Measurements from ENCODE around the gene PDCD6IP. TPM values are rescaled to one million over a fixed set of nuclear protein-coding genes. Genes with fewer than 3 reads are reported as not detected.

PDCD6IP gene
- total RNA-seq, 2 donors from 2014 or later: 166 to 185 TPM

- no peak for ATAC-seq (replicated peaks in 1 of 2)
Observed at GRCh38 chr3:33892655-33893054, 94.2 kb downstream of the PDCD6IP start.

DNA sequence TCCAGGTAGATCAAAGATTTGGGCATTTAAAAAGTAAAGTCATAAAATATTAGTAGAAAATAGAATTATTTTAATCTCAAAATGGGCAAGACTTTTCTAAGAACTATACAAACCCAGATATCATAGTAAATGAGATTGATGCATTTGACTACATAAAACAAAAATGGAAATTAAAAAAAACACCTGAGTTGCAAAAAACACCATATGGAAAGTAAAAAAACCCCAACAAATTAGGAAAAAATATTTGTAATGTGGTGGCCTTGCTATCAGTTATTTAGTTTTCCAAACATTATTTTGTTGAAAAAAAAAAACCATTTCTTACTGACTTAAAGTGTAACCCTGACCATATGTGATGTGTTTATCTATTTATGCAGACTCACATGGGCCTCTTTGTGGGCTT is 97.2 kb downstream of the PDCD6IP start:
- Mint-ChIP-seq H3K4me1 (ENCODE audit: low read depth) (no peaks in the 10 kb centered on the region), H3K27ac (no peak overlapping the region), H3K4me3 (no peak overlapping the region), H3K9me3 (no peaks in the 10 kb centered on the region), H3K36me3 (ENCODE audit: insufficient read depth in 2 of 2) (no peaks in the 10 kb centered on the region), H3K27me3 (ENCODE audit: low read depth) (no peaks in the 10 kb centered on the region)
- DNase-seq (no peak), ATAC-seq (replicated peaks in 1 of 2) (no peak)

More at GRCh38 chr3:33892655-33893054, 94.2 kb downstream of the PDCD6IP start:
- no peak overlapping the region for H3K27ac Mint-ChIP-seq
- H3K36me3 Mint-ChIP-seq (ENCODE audit: insufficient read depth in 2 of 2): no peaks in the 10 kb centered on the region
- no peak overlapping the region for H3K4me3 Mint-ChIP-seq
- H3K27me3 Mint-ChIP-seq (ENCODE audit: low read depth): no peaks in the 10 kb centered on the region
- no peaks in the 10 kb centered on the region for H3K9me3 Mint-ChIP-seq
- no peak for DNase-seq
- H3K4me1 Mint-ChIP-seq (ENCODE audit: low read depth): no peaks in the 10 kb centered on the region

DNA sequence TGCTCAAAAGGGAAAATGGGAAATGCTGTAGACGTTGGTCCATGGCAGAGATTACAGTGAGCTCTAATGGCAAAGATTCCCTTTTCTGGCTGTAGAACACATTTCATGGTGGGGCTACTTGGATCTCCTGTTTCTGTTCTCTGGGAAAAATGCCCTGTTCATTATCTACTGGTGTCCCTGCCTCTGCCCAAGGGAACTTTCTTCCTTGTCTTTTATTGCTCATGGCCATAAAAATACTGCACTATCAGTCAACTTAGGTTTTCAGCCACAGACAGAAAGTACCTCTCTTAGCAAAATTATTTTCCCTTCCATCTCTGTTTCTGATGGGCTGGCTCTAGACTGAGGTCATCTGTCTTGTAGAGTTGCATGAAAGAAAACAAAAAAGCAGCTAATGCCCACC is 98.9 kb downstream of the PDCD6IP start:
- DNase-seq: no peak
- ATAC-seq (replicated peaks in 1 of 2): no peak
- Mint-ChIP-seq H3K27me3 (ENCODE audit: low read depth) (no peaks in the 10 kb centered on the region), H3K36me3 (ENCODE audit: insufficient read depth in 2 of 2) (no peaks in the 10 kb centered on the region), H3K27ac (no peak overlapping the region), H3K4me3 (no peak overlapping the region), H3K9me3 (no peaks in the 10 kb centered on the region), H3K4me1 (ENCODE audit: low read depth) (no peaks in the 10 kb centered on the region)

DNA sequence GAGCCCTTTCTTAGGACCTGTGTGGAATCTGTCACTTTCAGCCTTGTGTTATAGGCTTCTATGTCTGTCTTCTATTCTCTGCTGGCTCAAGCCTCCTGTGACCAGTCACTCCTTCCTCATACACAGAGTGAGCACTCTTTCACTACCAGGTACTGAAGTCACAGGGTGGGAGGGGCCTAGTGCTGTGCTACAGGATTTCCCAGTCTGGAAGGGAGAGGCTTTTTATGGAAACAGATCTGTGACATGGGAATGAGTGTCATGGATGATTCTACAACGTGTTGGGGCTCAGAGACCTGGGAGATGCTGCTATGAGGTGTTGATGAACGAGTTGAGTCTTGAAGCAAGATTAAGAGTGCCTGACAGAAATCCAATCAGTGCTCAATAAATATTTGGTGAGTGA is 100.5 kb downstream of the PDCD6IP start:
- DNase-seq (no peak), ATAC-seq (replicated peaks in 1 of 2) (no peak)
- Mint-ChIP-seq H3K9me3 (no peaks in the 10 kb centered on the region), H3K4me3 (no peak overlapping the region), H3K4me1 (ENCODE audit: low read depth) (no peaks in the 10 kb centered on the region), H3K27me3 (ENCODE audit: low read depth) (no peaks in the 10 kb centered on the region), H3K36me3 (ENCODE audit: insufficient read depth in 2 of 2) (no peaks in the 10 kb centered on the region), H3K27ac (no peak overlapping the region)

DNA sequence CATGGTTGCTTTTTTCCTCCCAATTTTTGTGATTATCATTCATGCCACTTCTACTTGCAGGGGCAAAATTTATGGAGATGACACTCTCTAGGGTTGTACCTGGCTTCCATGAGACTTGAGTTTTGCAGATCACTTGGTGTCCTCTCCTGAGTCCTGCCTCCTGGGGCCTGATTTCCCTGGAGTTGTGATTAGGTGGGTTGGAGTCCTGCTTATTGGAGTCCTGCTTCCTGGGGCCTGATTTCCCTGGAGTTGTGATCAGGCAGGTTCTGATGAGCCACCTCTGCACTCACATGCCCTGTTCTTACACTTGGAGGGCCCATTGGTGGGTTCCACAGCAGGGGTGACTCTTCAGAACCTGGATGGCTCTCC is 102.0 kb downstream of the PDCD6IP start:
- Mint-ChIP-seq H3K27ac (no peak overlapping the region), H3K36me3 (ENCODE audit: insufficient read depth in 2 of 2) (no peaks in the 10 kb centered on the region), H3K4me3 (no peak overlapping the region), H3K9me3 (no peaks in the 10 kb centered on the region), H3K27me3 (ENCODE audit: low read depth) (no peaks in the 10 kb centered on the region), H3K4me1 (ENCODE audit: low read depth) (no peaks in the 10 kb centered on the region)
- no peak for ATAC-seq (replicated peaks in 1 of 2)
- DNase-seq: no peak

- no peaks in the 10 kb centered on the region for H3K27me3 Mint-ChIP-seq (ENCODE audit: low read depth)
- H3K4me1 Mint-ChIP-seq (ENCODE audit: low read depth): no peaks in the 10 kb centered on the region
- no peak overlapping the region for H3K4me3 Mint-ChIP-seq
- DNase-seq (no peak), ATAC-seq (replicated peaks in 1 of 2) (no peak)
- H3K36me3 Mint-ChIP-seq (ENCODE audit: insufficient read depth in 2 of 2): no peaks in the 10 kb centered on the region
- no peaks in the 10 kb centered on the region for H3K9me3 Mint-ChIP-seq
- no peak overlapping the region for H3K27ac Mint-ChIP-seq
Observed at GRCh38 chr3:33900809-33901505, 102.5 kb downstream of the PDCD6IP start.

DNA sequence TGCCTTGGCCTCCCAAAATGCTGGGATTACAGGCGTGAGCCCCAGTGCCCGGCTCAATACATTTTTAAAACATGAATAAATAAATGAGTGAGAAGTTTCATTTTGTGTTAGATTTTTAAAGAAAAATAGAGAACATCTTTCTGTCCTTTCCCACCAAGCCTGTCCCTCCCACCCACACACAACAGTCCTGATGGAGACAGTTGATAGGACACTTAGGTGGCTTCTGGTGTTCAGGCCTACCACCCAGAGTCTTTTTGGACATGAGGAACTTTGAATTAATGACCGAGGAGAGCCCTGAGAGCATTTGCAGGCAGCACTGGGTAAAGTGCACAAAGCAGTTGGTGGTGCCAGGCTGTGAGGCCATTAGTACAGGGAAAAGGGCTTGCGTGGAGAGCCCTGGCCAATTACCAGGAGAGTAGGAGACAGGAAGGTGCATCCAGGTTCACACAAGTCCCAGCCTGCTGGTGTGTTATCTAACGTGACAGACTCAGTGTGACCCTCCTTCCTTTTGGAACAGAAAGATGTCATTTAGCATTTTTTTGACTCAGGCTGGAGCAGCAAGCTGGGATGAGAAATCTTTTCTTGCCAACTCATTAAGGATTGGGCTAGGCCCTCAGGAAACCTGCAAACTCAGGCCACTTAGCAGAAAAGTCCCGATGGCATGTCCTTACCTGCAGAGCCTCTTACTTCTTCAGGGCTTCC is 103.6 kb downstream of the PDCD6IP start:
- Mint-ChIP-seq H3K4me1 (ENCODE audit: low read depth) (no peaks in the 10 kb centered on the region), H3K27me3 (ENCODE audit: low read depth) (no peaks in the 10 kb centered on the region), H3K4me3 (no peak overlapping the region), H3K36me3 (ENCODE audit: insufficient read depth in 2 of 2) (no peaks in the 10 kb centered on the region), H3K27ac (no peak overlapping the region), H3K9me3 (no peaks in the 10 kb centered on the region)
- no peak for DNase-seq
- ATAC-seq (replicated peaks in 1 of 2): no peak

GRCh38 chr3:33904730-33905129 is 106.3 kb downstream of the PDCD6IP start:
- Mint-ChIP-seq H3K9me3 (no peaks in the 10 kb centered on the region), H3K27ac (no peak overlapping the region), H3K4me1 (ENCODE audit: low read depth) (no peaks in the 10 kb centered on the region), H3K36me3 (ENCODE audit: insufficient read depth in 2 of 2) (no peaks in the 10 kb centered on the region), H3K27me3 (ENCODE audit: low read depth) (no peaks in the 10 kb centered on the region), H3K4me3 (no peak overlapping the region)
- no peak for DNase-seq
- no peak for ATAC-seq (replicated peaks in 1 of 2)

- no peak overlapping the region for H3K27ac Mint-ChIP-seq
- no peak overlapping the region for H3K4me3 Mint-ChIP-seq
- no peaks in the 10 kb centered on the region for H3K4me1 Mint-ChIP-seq (ENCODE audit: low read depth)
- no peaks in the 10 kb centered on the region for H3K36me3 Mint-ChIP-seq (ENCODE audit: insufficient read depth in 2 of 2)
- DNase-seq (no peak), ATAC-seq (replicated peaks in 1 of 2) (no peak)
- no peaks in the 10 kb centered on the region for H3K27me3 Mint-ChIP-seq (ENCODE audit: low read depth)
- no peaks in the 10 kb centered on the region for H3K9me3 Mint-ChIP-seq
Observed at GRCh38 chr3:33908250-33908851, 109.9 kb downstream of the PDCD6IP start.

DNA sequence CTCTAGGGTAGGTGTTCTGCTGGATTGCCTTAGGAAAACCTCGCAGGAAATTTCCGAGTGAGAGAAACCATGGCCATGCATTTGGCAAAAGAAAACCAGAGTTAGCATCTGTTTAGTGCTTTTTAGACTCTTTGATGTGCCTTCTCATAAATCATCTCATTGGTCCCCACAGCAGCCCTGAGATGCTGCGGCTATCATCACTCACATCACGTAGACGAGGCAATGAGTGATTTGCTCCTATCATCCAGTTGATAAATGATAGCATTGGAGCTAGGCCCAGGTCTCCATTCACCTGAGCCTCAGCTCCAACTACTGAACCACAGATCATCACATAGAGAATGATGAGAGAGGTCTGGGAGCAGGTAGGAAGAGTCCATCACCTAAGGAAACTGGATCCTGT is 111.1 kb downstream of the PDCD6IP start:
- no peaks in the 10 kb centered on the region for H3K27me3 Mint-ChIP-seq (ENCODE audit: low read depth)
- no peak for DNase-seq
- no peaks in the 10 kb centered on the region for H3K9me3 Mint-ChIP-seq
- no peaks in the 10 kb centered on the region for H3K4me1 Mint-ChIP-seq (ENCODE audit: low read depth)
- H3K36me3 Mint-ChIP-seq (ENCODE audit: insufficient read depth in 2 of 2): no peaks in the 10 kb centered on the region
- no peak for ATAC-seq (replicated peaks in 1 of 2)
- H3K4me3 Mint-ChIP-seq: no peak overlapping the region
- no peak overlapping the region for H3K27ac Mint-ChIP-seq

DNA sequence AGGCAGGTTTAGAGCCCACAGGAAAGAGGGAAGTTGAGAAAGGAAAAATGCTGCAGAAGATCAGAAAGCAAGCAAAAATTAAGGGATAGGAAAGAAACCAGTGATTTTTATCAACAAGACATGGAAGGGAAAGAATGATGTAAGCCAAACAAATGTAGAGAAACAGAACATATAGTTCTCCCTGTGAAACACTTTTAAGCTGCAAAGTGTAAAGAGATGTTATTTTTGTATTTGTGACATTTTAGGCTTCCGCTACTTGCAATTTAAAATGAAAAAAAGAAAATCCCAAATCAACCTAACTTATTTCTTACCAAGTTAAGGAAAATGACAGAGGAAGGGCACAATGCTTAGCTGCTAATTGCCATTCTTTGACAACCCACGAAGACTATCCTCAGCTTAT is 111.6 kb downstream of the PDCD6IP start:
- DNase-seq (no peak), ATAC-seq (replicated peaks in 1 of 2) (no peak)
- no peaks in the 10 kb centered on the region for H3K36me3 Mint-ChIP-seq (ENCODE audit: insufficient read depth in 2 of 2)
- no peak overlapping the region for H3K27ac Mint-ChIP-seq
- H3K9me3 Mint-ChIP-seq: no peaks in the 10 kb centered on the region
- H3K4me3 Mint-ChIP-seq: no peak overlapping the region
- no peaks in the 10 kb centered on the region for H3K27me3 Mint-ChIP-seq (ENCODE audit: low read depth)
- H3K4me1 Mint-ChIP-seq (ENCODE audit: low read depth): no peaks in the 10 kb centered on the region

GRCh38 chr3:33911525-33912322 is 113.3 kb downstream of the PDCD6IP start:
- no peak overlapping the region for H3K4me3 Mint-ChIP-seq
- DNase-seq (no peak), ATAC-seq (replicated peaks in 1 of 2) (no peak)
- no peaks in the 10 kb centered on the region for H3K9me3 Mint-ChIP-seq
- no peaks in the 10 kb centered on the region for H3K4me1 Mint-ChIP-seq (ENCODE audit: low read depth)
- no peaks in the 10 kb centered on the region for H3K27me3 Mint-ChIP-seq (ENCODE audit: low read depth)
- no peak overlapping the region for H3K27ac Mint-ChIP-seq
- no peaks in the 10 kb centered on the region for H3K36me3 Mint-ChIP-seq (ENCODE audit: insufficient read depth in 2 of 2)

DNA sequence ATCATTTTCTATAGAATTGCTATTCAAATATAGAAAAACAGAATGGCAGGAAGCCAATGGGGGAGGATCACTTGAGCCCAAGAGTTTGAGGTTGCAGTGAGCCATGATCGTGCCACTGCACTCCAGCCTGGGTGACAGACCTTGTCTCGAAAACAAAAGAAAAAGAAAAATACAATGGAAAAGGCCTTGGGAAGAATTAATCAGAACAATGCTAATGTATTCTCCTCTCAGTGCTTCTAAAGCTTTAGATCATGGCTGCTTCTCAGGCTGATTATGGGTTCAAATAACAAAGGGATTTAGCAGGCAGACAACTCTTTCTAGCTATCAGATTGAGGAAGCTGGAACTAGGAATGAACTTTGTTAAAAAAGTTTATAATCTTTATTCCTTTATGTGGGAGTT is 115.8 kb downstream of the PDCD6IP start:
- no peak overlapping the region for H3K27ac Mint-ChIP-seq
- no peak for ATAC-seq (replicated peaks in 1 of 2)
- H3K36me3 Mint-ChIP-seq (ENCODE audit: insufficient read depth in 2 of 2): no peaks in the 10 kb centered on the region
- no peak overlapping the region for H3K4me3 Mint-ChIP-seq
- H3K9me3 Mint-ChIP-seq: no peaks in the 10 kb centered on the region
- no peaks in the 10 kb centered on the region for H3K27me3 Mint-ChIP-seq (ENCODE audit: low read depth)
- no peaks in the 10 kb centered on the region for H3K4me1 Mint-ChIP-seq (ENCODE audit: low read depth)
- DNase-seq: no peak

Measured in activated T-cell treated with anti-CD3 and anti-CD28 coated beads, Interleukin-2, amount 50 U/mL, for 72 hours (primary cell).